MG63 (cell line): ENCODE results near the gene MRPL55. TPM values are rescaled to one million over a fixed set of nuclear protein-coding genes. Genes with fewer than 3 reads are reported as not detected.
"Not testable (repeated sequence)": the region's sequence is repeated elsewhere in the genome, so short reads cannot be mapped to it uniquely, and the experiment has no call there.

Experiments used
- DNase-seq: peaks from one replicate; pipeline ENCODE4 v3.0.0-alpha.2; 2020
- H3K27me3 ChIP-seq: fragments of 250-450 bp; sonication (Bioruptor Pico); 2 replicates; pipeline ENCODE4 v1.5.1; 2020; ENCODE audit warnings: mild to moderate bottlenecking, moderate library complexity
- H3K36me3 ChIP-seq: fragments of 250-450 bp; sonication (Bioruptor Pico); 2 replicates; pipeline ENCODE4 v1.5.1; 2020; ENCODE audit warnings: mild to moderate bottlenecking, moderate library complexity
- H3K4me3 ChIP-seq: fragments of 250-450 bp; sonication (Bioruptor Pico); 2 replicates; pipeline ENCODE4 v1.5.1; 2020; ENCODE audit warnings: mild to moderate bottlenecking, moderate library complexity
- H3K9me3 ChIP-seq: fragments of 250-450 bp; sonication (Bioruptor Pico); 2 replicates; pipeline ENCODE4 v1.5.1; 2020; ENCODE audit warnings: mild to moderate bottlenecking, moderate library complexity
- total RNA-seq: library from RNA; depleted of rRNA; stranded (reverse); fragments of >200 nt; shearing (Covaris generic); gene quantifications from 2 replicates; pipeline ENCODE4 v1.2.3, GENCODE V29; 2014; ENCODE audit warnings: low replicate concordance

The MRPL55 gene
- total RNA-seq, 1 experiment from 2014 or later: 83.8 TPM

- peaks cover 32% of the 10 kb centered on the region for H3K36me3 ChIP-seq
- peaks cover 15% of the 10 kb centered on the region; the same call in 1 of the 2 replicates for H3K27me3 ChIP-seq
- peak within 1 kb of the TSS; percentile 74 for H3K4me3 ChIP-seq
- H3K9me3 ChIP-seq: no peaks in the 10 kb centered on the region
- peak; percentile 100 for DNase-seq
These were observed 31.0 kb upstream of the MRPL55 start, which contains the start of gene GUK1 for GRCh38 chr1:228139931-228140723. Gene GUK1, plus strand, starts transcription at chr1:228140279. Its CDS starts 24 bp downstream, at chr1:228140303.

GRCh38 chr1:228139406-228139930 is 30.4 kb upstream of the MRPL55 start:
- Histone ChIP-seq H3K27me3 (peaks cover 15% of the 10 kb centered on the region; the same call in 1 of the 2 replicates), H3K36me3 (peaks cover 29% of the 10 kb centered on the region), H3K9me3 (no peaks in the 10 kb centered on the region), H3K4me3 (peak overlapping the region; percentile 74)
- DNase-seq: no peak

- H3K36me3 ChIP-seq: peaks cover 3% of the 10 kb centered on the region
- no peaks in the 10 kb centered on the region for H3K9me3 ChIP-seq
- peaks cover 18% of the 10 kb centered on the region for H3K27me3 ChIP-seq
- H3K4me3 ChIP-seq: no peak overlapping the region
- DNase-seq: no peak
These were observed 27.8 kb upstream of the MRPL55 start for GRCh38 chr1:228136901-228137300.

GRCh38 chr1:228134591-228134990 is 25.5 kb upstream of the MRPL55 start:
- Histone ChIP-seq H3K9me3 (no peaks in the 10 kb centered on the region), H3K27me3 (peaks cover 18% of the 10 kb centered on the region), H3K4me3 (no peak overlapping the region), H3K36me3 (no peaks in the 10 kb centered on the region)
- no peak for DNase-seq

GRCh38 chr1:228131766-228132165 is 22.7 kb upstream of the MRPL55 start:
- no peak overlapping the region for H3K4me3 ChIP-seq
- no peaks in the 10 kb centered on the region for H3K9me3 ChIP-seq
- no peaks in the 10 kb centered on the region for H3K36me3 ChIP-seq
- peaks cover 17% of the 10 kb centered on the region for H3K27me3 ChIP-seq
- DNase-seq: no peak

GRCh38 chr1:228125185-228125584 is 16.1 kb upstream of the MRPL55 start:
- Histone ChIP-seq H3K9me3 (peaks cover 2% of the 10 kb centered on the region; the same call in 1 of the 2 replicates), H3K27me3 (peaks cover 7% of the 10 kb centered on the region; the same call in 1 of the 2 replicates), H3K4me3 (no peak overlapping the region), H3K36me3 (no peaks in the 10 kb centered on the region)
- no peak for DNase-seq

- H3K36me3 ChIP-seq: no peaks in the 10 kb centered on the region
- H3K4me3 ChIP-seq: no peak overlapping the region
- DNase-seq: no peak
- peaks cover 2% of the 10 kb centered on the region; the same call in 1 of the 2 replicates for H3K9me3 ChIP-seq
- peaks cover 7% of the 10 kb centered on the region; the same call in 1 of the 2 replicates for H3K27me3 ChIP-seq
These were observed 14.4 kb upstream of the MRPL55 start for GRCh38 chr1:228123505-228123904.

- DNase-seq: no peak
- Histone ChIP-seq H3K36me3 (no peaks in the 10 kb centered on the region), H3K27me3 (peaks cover 7% of the 10 kb centered on the region; the same call in 1 of the 2 replicates), H3K9me3 (peaks cover 5% of the 10 kb centered on the region), H3K4me3 (no peak overlapping the region)
These were observed 13.9 kb upstream of the MRPL55 start for GRCh38 chr1:228122921-228123441.

GRCh38 chr1:228120857-228121489 is 11.9 kb upstream of the MRPL55 start:
- no peak for DNase-seq
- peaks cover 7% of the 10 kb centered on the region; the same call in 1 of the 2 replicates for H3K27me3 ChIP-seq
- H3K9me3 ChIP-seq: peaks cover 14% of the 10 kb centered on the region
- no peak overlapping the region for H3K4me3 ChIP-seq
- no peaks in the 10 kb centered on the region for H3K36me3 ChIP-seq

- H3K27me3 ChIP-seq: peaks cover 7% of the 10 kb centered on the region; the same call in 1 of the 2 replicates
- DNase-seq: no peak
- peaks cover 14% of the 10 kb centered on the region for H3K9me3 ChIP-seq
- H3K36me3 ChIP-seq: no peaks in the 10 kb centered on the region
- no peak overlapping the region for H3K4me3 ChIP-seq
These were observed 11.3 kb upstream of the MRPL55 start for GRCh38 chr1:228120351-228120750.

- H3K27me3 ChIP-seq: peaks cover 7% of the 10 kb centered on the region; the same call in 1 of the 2 replicates
- H3K36me3 ChIP-seq: no peaks in the 10 kb centered on the region
- H3K9me3 ChIP-seq: peaks cover 14% of the 10 kb centered on the region
- no peak for DNase-seq
- H3K4me3 ChIP-seq: no peak overlapping the region
These were observed 8.9 kb upstream of the MRPL55 start for GRCh38 chr1:228118040-228118439.

- H3K36me3 ChIP-seq: no peaks in the 10 kb centered on the region
- no peak for DNase-seq
- H3K9me3 ChIP-seq: peaks cover 14% of the 10 kb centered on the region
- 0 out of 2 replicates have a peak, but pooled peaks cover 4% of the 10 kb centered on the region for H3K27me3 ChIP-seq
- no peak overlapping the region for H3K4me3 ChIP-seq
These were observed 8.2 kb upstream of the MRPL55 start for GRCh38 chr1:228117335-228117734.

- no peaks in the 10 kb centered on the region for H3K27me3 ChIP-seq
- no peak overlapping the region for H3K4me3 ChIP-seq
- peaks cover 12% of the 10 kb centered on the region for H3K9me3 ChIP-seq
- no peak for DNase-seq
- H3K36me3 ChIP-seq: no peaks in the 10 kb centered on the region
These were observed 5.7 kb upstream of the MRPL55 start for GRCh38 chr1:228114827-228115226.

GRCh38 chr1:228112617-228113016 is 3.5 kb upstream of the MRPL55 start:
- H3K9me3 ChIP-seq: peaks cover 5% of the 10 kb centered on the region
- H3K4me3 ChIP-seq: no peak overlapping the region
- no peak for DNase-seq
- H3K27me3 ChIP-seq: no peaks in the 10 kb centered on the region
- peaks cover 5% of the 10 kb centered on the region for H3K36me3 ChIP-seq

- no peaks in the 10 kb centered on the region for H3K27me3 ChIP-seq
- peaks cover 2% of the 10 kb centered on the region for H3K9me3 ChIP-seq
- H3K4me3 ChIP-seq: no peak overlapping the region
- DNase-seq: no peak
- H3K36me3 ChIP-seq: peaks cover 10% of the 10 kb centered on the region
These were observed 3.1 kb upstream of the MRPL55 start for GRCh38 chr1:228112167-228112566.

GRCh38 chr1:228111315-228111714 is 2.2 kb upstream of the MRPL55 start:
- not testable (repeated sequence) for H3K4me3 ChIP-seq, DNase-seq, H3K27me3 ChIP-seq, H3K9me3 ChIP-seq
- peaks cover 16% of the 10 kb centered on the region for H3K36me3 ChIP-seq

- Histone ChIP-seq H3K9me3 (no peaks in the 10 kb centered on the region), H3K4me3 (no peak overlapping the region), H3K27me3 (no peaks in the 10 kb centered on the region)
These were observed 1.5 kb upstream of the MRPL55 start for GRCh38 chr1:228110556-228110955.

More at GRCh38 chr1:228110556-228110955, 1.5 kb upstream of the MRPL55 start:
- DNase-seq: no peak
- peaks cover 18% of the 10 kb centered on the region for H3K36me3 ChIP-seq
